Measurements from ENCODE around the gene SLC25A21. TPM values are rescaled to one million over a fixed set of nuclear protein-coding genes. Genes with fewer than 3 reads are reported as not detected.

Gene SLC25A21
- total and polyA plus RNA-seq, 2 donors (not counting 1 experiment from before 2014, with no cell fraction given): 0.50 to 0.62 TPM

DNA sequence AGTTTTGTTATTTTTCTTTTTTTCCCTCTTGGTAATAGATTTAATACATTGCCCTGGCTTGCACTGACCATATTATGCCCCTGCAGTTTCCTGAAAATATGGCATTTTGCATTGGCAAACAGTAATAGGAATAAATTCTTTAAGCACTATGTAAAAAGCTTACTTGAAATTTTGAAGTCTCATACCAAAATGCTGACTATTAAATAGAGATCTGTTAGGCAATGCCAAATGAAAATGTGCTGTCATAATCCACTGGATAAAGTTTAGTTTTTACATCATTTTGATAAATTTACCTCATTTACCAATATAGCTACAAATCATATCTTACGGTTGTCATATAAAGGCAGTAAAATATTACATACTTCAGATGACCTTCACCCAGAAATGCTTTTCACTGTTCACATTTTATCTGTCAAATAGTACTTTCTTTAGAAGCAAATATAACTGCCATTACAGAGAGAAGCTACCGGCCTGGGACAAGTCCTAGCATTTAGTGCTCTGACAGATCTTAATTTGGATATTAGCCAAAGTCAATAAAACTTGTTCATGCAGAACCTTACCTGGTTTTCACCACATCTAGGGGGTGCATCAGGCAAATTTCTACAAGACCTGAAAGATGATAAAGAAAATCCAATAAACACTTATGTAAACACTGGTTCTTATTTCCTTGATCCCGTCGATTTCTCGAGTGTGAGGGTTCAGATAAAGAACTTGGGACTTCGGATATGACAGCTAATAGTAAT is 297.8 kb downstream of the SLC25A21 start:
- no peak for DNase-seq (ENCODE audit: low read depth in 2 of 2)
- Histone ChIP-seq H3K27ac (ENCODE audit: insufficient read depth, low read length) (no peak overlapping the region), H3K79me2 (ENCODE audit: control insufficient read depth, insufficient read depth, low read length) (no peaks in the 10 kb centered on the region), H3K27me3 (ENCODE audit: control insufficient read depth, insufficient read depth, low read length) (no peaks in the 10 kb centered on the region), H3K9me3 (ENCODE audit: control insufficient read depth, insufficient read depth, low read depth, low read length) (no peaks in the 10 kb centered on the region), H3K4me3 (replicated peaks in 1 of 4; ENCODE audit: control extremely low read depth in 1 of 4, insufficient read depth in 1 of 4, low read depth in 3 of 4, low read length in 4 of 4) (no peak overlapping the region), H3K4me1 (ENCODE audit: control insufficient read depth, extremely low read depth, insufficient read depth, low read length) (no peaks in the 10 kb centered on the region), H3K9ac (ENCODE audit: insufficient read depth, low read length) (no peak overlapping the region), H3K36me3 (ENCODE audit: control insufficient read depth, insufficient read depth, low read length) (no peaks in the 10 kb centered on the region), H2AFZ (ENCODE audit: low read length) (no peak overlapping the region), H3K4me2 (ENCODE audit: extremely low read depth, insufficient read depth, low read length) (no peak overlapping the region), H4K20me1 (ENCODE audit: control insufficient read depth, extremely low read depth, insufficient read depth, low read length) (no peaks in the 10 kb centered on the region)
- no peak for TF ChIP-seq EZH2 (IDR thresholded peaks at IDR 0.05; ENCODE audit: low read length, missing control alignments)
- TF ChIP-seq, protein P1, sequence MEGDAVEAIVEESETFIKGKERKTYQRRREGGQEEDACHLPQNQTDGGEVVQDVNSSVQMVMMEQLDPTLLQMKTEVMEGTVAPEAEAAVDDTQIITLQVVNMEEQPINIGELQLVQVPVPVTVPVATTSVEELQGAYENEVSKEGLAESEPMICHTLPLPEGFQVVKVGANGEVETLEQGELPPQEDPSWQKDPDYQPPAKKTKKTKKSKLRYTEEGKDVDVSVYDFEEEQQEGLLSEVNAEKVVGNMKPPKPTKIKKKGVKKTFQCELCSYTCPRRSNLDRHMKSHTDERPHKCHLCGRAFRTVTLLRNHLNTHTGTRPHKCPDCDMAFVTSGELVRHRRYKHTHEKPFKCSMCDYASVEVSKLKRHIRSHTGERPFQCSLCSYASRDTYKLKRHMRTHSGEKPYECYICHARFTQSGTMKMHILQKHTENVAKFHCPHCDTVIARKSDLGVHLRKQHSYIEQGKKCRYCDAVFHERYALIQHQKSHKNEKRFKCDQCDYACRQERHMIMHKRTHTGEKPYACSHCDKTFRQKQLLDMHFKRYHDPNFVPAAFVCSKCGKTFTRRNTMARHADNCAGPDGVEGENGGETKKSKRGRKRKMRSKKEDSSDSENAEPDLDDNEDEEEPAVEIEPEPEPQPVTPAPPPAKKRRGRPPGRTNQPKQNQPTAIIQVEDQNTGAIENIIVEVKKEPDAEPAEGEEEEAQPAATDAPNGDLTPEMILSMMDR (conservative IDR thresholded peaks at IDR 0.05 in 1 of 2, IDR thresholded peaks at IDR 0.05 in 1 of 2; ENCODE audit: low read depth in 1 of 2, low read length in 2 of 2): no peak

DNA sequence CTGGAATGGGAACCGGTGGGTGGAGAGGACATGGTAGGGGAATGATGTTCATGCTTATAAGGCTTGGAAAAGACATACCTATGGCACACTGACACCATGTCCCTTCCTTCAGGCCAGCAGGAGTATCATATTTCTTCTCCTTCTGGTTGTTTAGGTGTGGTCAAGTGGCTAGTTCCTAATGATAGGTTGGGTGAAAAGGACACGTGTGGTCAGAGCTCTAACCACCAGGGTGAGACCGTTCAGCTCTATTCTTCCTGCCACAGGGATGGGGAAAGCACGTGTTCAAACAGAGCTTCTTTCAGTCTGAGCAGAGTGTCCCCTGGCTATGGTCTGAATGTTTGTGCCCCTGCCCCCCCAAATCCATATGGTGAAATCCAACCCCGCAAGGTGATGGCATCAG is 301.6 kb downstream of the SLC25A21 start:
- Histone ChIP-seq H3K27ac (ENCODE audit: insufficient read depth, low read length) (no peak overlapping the region), H3K9ac (ENCODE audit: insufficient read depth, low read length) (no peak overlapping the region), H3K79me2 (ENCODE audit: control insufficient read depth, insufficient read depth, low read length) (no peaks in the 10 kb centered on the region), H3K27me3 (ENCODE audit: control insufficient read depth, insufficient read depth, low read length) (no peaks in the 10 kb centered on the region), H3K4me3 (replicated peaks in 1 of 4; ENCODE audit: control extremely low read depth in 1 of 4, insufficient read depth in 1 of 4, low read depth in 3 of 4, low read length in 4 of 4) (no peak overlapping the region), H3K4me1 (ENCODE audit: control insufficient read depth, extremely low read depth, insufficient read depth, low read length) (no peaks in the 10 kb centered on the region), H3K9me3 (ENCODE audit: control insufficient read depth, insufficient read depth, low read depth, low read length) (no peaks in the 10 kb centered on the region), H3K36me3 (ENCODE audit: control insufficient read depth, insufficient read depth, low read length) (no peaks in the 10 kb centered on the region), H3K4me2 (ENCODE audit: extremely low read depth, insufficient read depth, low read length) (no peak overlapping the region), H4K20me1 (ENCODE audit: control insufficient read depth, extremely low read depth, insufficient read depth, low read length) (no peaks in the 10 kb centered on the region), H2AFZ (ENCODE audit: low read length) (no peak overlapping the region)
- no peak for DNase-seq (ENCODE audit: low read depth in 2 of 2)
- TF ChIP-seq, protein P1 (conservative IDR thresholded peaks at IDR 0.05 in 1 of 2, IDR thresholded peaks at IDR 0.05 in 1 of 2; ENCODE audit: low read depth in 1 of 2, low read length in 2 of 2): no peak
- no peak for TF ChIP-seq EZH2 (IDR thresholded peaks at IDR 0.05; ENCODE audit: low read length, missing control alignments)

DNA sequence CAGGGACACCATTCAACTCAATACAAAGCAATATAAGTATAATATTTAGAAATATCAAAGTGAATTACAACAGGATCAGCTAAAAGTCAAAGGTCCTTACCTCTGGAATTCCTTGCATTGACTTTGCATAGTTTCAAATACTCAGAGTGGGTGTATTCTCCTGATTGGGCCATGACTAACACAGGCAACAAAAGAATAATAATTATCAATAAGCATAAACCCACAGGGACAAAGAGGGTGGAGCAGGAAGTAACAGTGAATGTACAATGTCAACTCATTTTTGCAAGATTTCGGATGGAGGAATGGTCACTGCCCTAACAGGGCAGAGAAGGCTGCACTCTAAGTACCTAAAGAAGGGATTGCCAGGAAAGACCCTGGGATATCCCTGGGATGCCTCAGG is 303.3 kb downstream of the SLC25A21 start:
- H3K36me3 ChIP-seq (ENCODE audit: control insufficient read depth, insufficient read depth, low read length): no peaks in the 10 kb centered on the region
- H3K4me2 ChIP-seq (ENCODE audit: extremely low read depth, insufficient read depth, low read length): no peak overlapping the region
- H3K27ac ChIP-seq (ENCODE audit: insufficient read depth, low read length): no peak overlapping the region
- H3K4me3 ChIP-seq (replicated peaks in 1 of 4; ENCODE audit: control extremely low read depth in 1 of 4, insufficient read depth in 1 of 4, low read depth in 3 of 4, low read length in 4 of 4): no peak overlapping the region
- H3K79me2 ChIP-seq (ENCODE audit: control insufficient read depth, insufficient read depth, low read length): no peaks in the 10 kb centered on the region
- no peak overlapping the region for H3K9ac ChIP-seq (ENCODE audit: insufficient read depth, low read length)
- no peak overlapping the region for H2AFZ ChIP-seq (ENCODE audit: low read length)
- TF ChIP-seq EZH2 (IDR thresholded peaks at IDR 0.05; ENCODE audit: low read length, missing control alignments): no peak
- TF ChIP-seq, protein P1 (conservative IDR thresholded peaks at IDR 0.05 in 1 of 2, IDR thresholded peaks at IDR 0.05 in 1 of 2; ENCODE audit: low read depth in 1 of 2, low read length in 2 of 2): no peak
- H4K20me1 ChIP-seq (ENCODE audit: control insufficient read depth, extremely low read depth, insufficient read depth, low read length): no peaks in the 10 kb centered on the region
- no peaks in the 10 kb centered on the region for H3K9me3 ChIP-seq (ENCODE audit: control insufficient read depth, insufficient read depth, low read depth, low read length)
- DNase-seq (ENCODE audit: low read depth in 2 of 2): no peak
- H3K4me1 ChIP-seq (ENCODE audit: control insufficient read depth, extremely low read depth, insufficient read depth, low read length): no peaks in the 10 kb centered on the region
- no peaks in the 10 kb centered on the region for H3K27me3 ChIP-seq (ENCODE audit: control insufficient read depth, insufficient read depth, low read length)
